Loucy (cell line): ENCODE data around the gene RAD51B.

Experiments used
- CTCF ChIP-seq: fragments of 200-600 bp; sonication (generic); conservative IDR thresholded peaks from 2 replicates; pipeline ENCODE4 v1.5.1; 2014; ENCODE audit warnings: mild to moderate bottlenecking, antibody characterized with exemption, low read length
- EZH2phosphoT487 ChIP-seq: fragments of 200-600 bp; IDR thresholded peaks from 2 replicates; pipeline ENCODE4 v1.6.1; 2018; ENCODE audit warnings: antibody characterized with exemption, mild to moderate bottlenecking, moderate library complexity, borderline replicate concordance

GRCh38 chr14:67934862-67935261 is 115.3 kb downstream of the RAD51B start:
- TF ChIP-seq CTCF (no peak), EZH2phosphoT487 (no peak)
